Bronchial epithelial cell (primary cell): ENCODE measurements around the gene ATP6AP2. TPM values are rescaled to one million over a fixed set of nuclear protein-coding genes. Genes with fewer than 3 reads are reported as not detected.

ENCODE experiments used
- DNase-seq: peaks from one replicate; pipeline ENCODE4 v3.0.0-alpha.2; 2010; ENCODE audit warnings: low read depth
- FAIRE-seq: peaks from 2 replicates; lab custom pipeline; 2011; peaks lifted over from hg19 to GRCh38; lab: Jason Lieb, UNC
- H3K27me3 ChIP-seq: 2 replicates; pipeline ENCODE4 v1.5.1; 2011; ENCODE audit warnings: low read length; ENCODE audit not compliant: control insufficient read depth, insufficient read depth
- H3K36me3 ChIP-seq: 2 replicates; pipeline ENCODE4 v1.5.1; 2011; ENCODE audit warnings: low read length; ENCODE audit not compliant: control insufficient read depth, insufficient read depth
- H3K4me3 ChIP-seq: 2 replicates; pipeline ENCODE4 v1.5.1; 2011; ENCODE audit warnings: mild to moderate bottlenecking, low read depth, low read length, control low read depth
- CTCF ChIP-seq: IDR thresholded peaks from 2 replicates; pipeline ENCODE4 v1.5.1; 2011; ENCODE audit warnings: mild to moderate bottlenecking, moderate library complexity, low read length, control low read depth, inconsistent platforms; ENCODE audit not compliant: insufficient read depth, severe bottlenecking
- total RNA-seq: library from RNA; depleted of rRNA; stranded (reverse); fragments of >200 nt; gene quantifications from 2 replicates; pipeline ENCODE4 v1.2.1, GENCODE V29; 2014

The ATP6AP2 gene
- total RNA-seq, 1 donor from 2014 or later, result 99.8 TPM

- no peak for DNase-seq
- Histone ChIP-seq H3K36me3 (peaks cover under 1% of the 10 kb centered on the region), H3K27me3 (no peaks in the 10 kb centered on the region), H3K4me3 (no peak overlapping the region)
- FAIRE-seq, result no peak
- no peak for TF ChIP-seq CTCF
Measured at GRCh38 chrX:40623665-40624064, 42.9 kb downstream of the ATP6AP2 start.

- no peak overlapping the region for H3K4me3 ChIP-seq
- peaks cover 2% of the 10 kb centered on the region for H3K36me3 ChIP-seq
- FAIRE-seq (no peak), DNase-seq (no peak)
- H3K27me3 ChIP-seq, result no peaks in the 10 kb centered on the region
- no peak for TF ChIP-seq CTCF
Measured at GRCh38 chrX:40625294-40625693, 44.5 kb downstream of the ATP6AP2 start.

- peaks cover 4% of the 10 kb centered on the region for H3K36me3 ChIP-seq
- FAIRE-seq (no peak), DNase-seq (no peak)
- no peaks in the 10 kb centered on the region for H3K27me3 ChIP-seq
- H3K4me3 ChIP-seq, result no peak overlapping the region
- TF ChIP-seq CTCF, result no peak
Measured at GRCh38 chrX:40628506-40628905, 47.7 kb downstream of the ATP6AP2 start.

GRCh38 chrX:40632199-40632598 lies 51.4 kb downstream of the ATP6AP2 start:
- DNase-seq, result no peak
- H3K27me3 ChIP-seq, result no peaks in the 10 kb centered on the region
- H3K36me3 ChIP-seq, result peaks cover 9% of the 10 kb centered on the region
- no peak for TF ChIP-seq CTCF
- no peak for FAIRE-seq
- no peak overlapping the region for H3K4me3 ChIP-seq

GRCh38 chrX:40637687-40638086 lies 56.9 kb downstream of the ATP6AP2 start:
- H3K4me3 ChIP-seq, result no peak overlapping the region
- TF ChIP-seq CTCF, result no peak
- H3K36me3 ChIP-seq, result peaks cover 8% of the 10 kb centered on the region
- DNase-seq, result peak; percentile 77
- no peak for FAIRE-seq
- no peaks in the 10 kb centered on the region for H3K27me3 ChIP-seq

GRCh38 chrX:40644176-40644575 lies 63.4 kb downstream of the ATP6AP2 start:
- no peak overlapping the region for H3K4me3 ChIP-seq
- no peak for FAIRE-seq
- no peak for TF ChIP-seq CTCF

More at GRCh38 chrX:40644176-40644575, 63.4 kb downstream of the ATP6AP2 start:
- H3K27me3 ChIP-seq, result no peaks in the 10 kb centered on the region
- no peak for DNase-seq
- no peaks in the 10 kb centered on the region for H3K36me3 ChIP-seq
